Heart left ventricle (tissue), 16 donors: ENCODE results near the gene CEP63. TPM values are rescaled to one million over a fixed set of nuclear protein-coding genes. Genes with fewer than 3 reads are reported as not detected.
A peak's percentile ranks its signal among the peaks of the same experiment; 100 is the strongest.

Source experiments
- ATAC-seq, 4 donors: fragments of 200-7000 bp; cut with Tn5 transposase; one replicate each; pipeline ENCODE4 v1.9.1; 2020 to 2022; ENCODE audit warnings: moderate library complexity in 4 of 4, mild to moderate bottlenecking in 3 of 4, moderate number of reproducible peaks in 1 of 4
- DNase-seq, 5 donors: peaks; one replicate each; pipeline ENCODE4 v3.0.0-alpha.2; 2020
- H3K27ac ChIP-seq, 12 donors: fragments of 200-600 bp; sonication (generic) in 4 of 12; one replicate each; pipeline versions ENCODE4 v1.5.0 to v1.8.0; 2016 to 2022; ENCODE audit warnings: mild to moderate bottlenecking in 2 of 12
- H3K27me3 ChIP-seq, 9 donors: fragments of 200-600 bp; sonication (generic) in 2 of 9; one replicate each; pipeline versions ENCODE4 v1.5.1 to v1.8.0; 2016 to 2022; ENCODE audit warnings: mild to moderate bottlenecking in 3 of 9
- H3K36me3 ChIP-seq, 9 donors: fragments of 200-600 bp; sonication (generic) in 2 of 9; one replicate each; pipeline versions ENCODE4 v1.5.0 to v1.8.0; 2018 to 2022; ENCODE audit warnings: mild to moderate bottlenecking in 2 of 9
- H3K4me1 ChIP-seq, 12 donors: fragments of 200-600 bp; sonication (generic) in 4 of 12; one replicate each; pipeline versions ENCODE4 v1.5.0 to v1.8.0; 2016 to 2022; ENCODE audit warnings: mild to moderate bottlenecking in 3 of 12
- H3K4me3 ChIP-seq, 12 donors: fragments of 200-600 bp; sonication (generic) in 4 of 12; one replicate each; pipeline versions ENCODE4 v1.5.0 to v1.8.0; 2017 to 2022; ENCODE audit warnings: mild to moderate bottlenecking in 9 of 12, moderate library complexity in 4 of 12
- H3K9me3 ChIP-seq, 12 donors: fragments of 200-600 bp; sonication (generic) in 4 of 12; one replicate each; pipeline versions ENCODE4 v1.5.0 to v1.8.0; 2016 to 2022; ENCODE audit warnings: mild to moderate bottlenecking in 1 of 12
- POLR2A ChIP-seq, 2 donors: fragments of 450-650 bp; IDR thresholded peaks; one replicate each; pipeline ENCODE4 v1.6.1; 2017; ENCODE audit warnings: antibody characterized with exemption in 2 of 2, mild to moderate bottlenecking in 2 of 2, moderate library complexity in 2 of 2
- WGBS, 4 donors: extraction: QIAGEN DNeasy Blood & Tissue Kit in 2 of 4; methylation state at CpG; one replicate each; pipeline versions ENCODE4 v1.1.5 to v1.1.7; 2013 to 2018; 5-methylcytosine and 5-hydroxymethylcytosine counted together
- intact Hi-C, 10 donors: fragments of 100-400 bp; cut with DNase I; formaldehyde crosslinking; loops; one replicate each; pipeline versions ENCODE4 v1.11.1 to v1.14.2; 2022
- polyA plus RNA-seq, 2 donors: library from polyadenylated mRNA; stranded (reverse); fragments of 200-250 nt; gene quantifications; one replicate each; pipeline ENCODE4 v1.2.3, GENCODE V29; 2013
- total RNA-seq, 9 donors: library from RNA; depleted of rRNA in 2 of 9; stranded (reverse); fragments of >200 nt in 2 of 9; fragmentation: NEBNext Ultra II Directional in 3 of 9; extraction: Animal tissue kit (Norgen Biotek cat#: 25700) in 3 of 9; gene quantifications; one replicate each; pipeline versions ENCODE4 v1.1.0 to v1.2.4, GENCODE V29; 2016 to 2023
- TF ChIP-seq, protein P1 (sequence below), 12 donors: fragments of 200-600 bp; sonication (generic) in 4 of 12; IDR thresholded peaks; one replicate each; pipeline versions ENCODE4 v1.5.0 to v1.8.0; 2018 to 2022; ENCODE audit warnings: antibody characterized with exemption in 12 of 12, mild to moderate bottlenecking in 5 of 12
- donor health status: ischemic (EF 13 %, LVEDD 7.1; RV severe dilation, severe dysfunction).
- donor health status: healthy with polysubstance abuse.
- donor health status: DM: no; HTN: yes; CAD: no.
- donor health status: DM: no; HTN: no; CAD: no.
- donor health status: ischemic (EF 25% LVEDD 6.9; RV normal size, moderate dysfunction).
- donor health status: ischemic (EF 25% LVEDD 5.7; RV mildly dilated, moderate dysfunction).
- donor health status: healthy.
- donor health status: DM: yes; HTN: yes; CAD: no.
- donor health status: ischemic (EF 35%, LVEDD 5.7; RV mildly dilated, moderate dysfunction).
- donor health status: nonischemic (EF 11% LVEDD 7.7; RV severe dilation, severe dysfunction).
- donor health status: DM: yes; HTN: yes; CAD: no.
- donor health status: PGD.
- donor health status: ischemic (EF 29% LVEDD 5.4; RV normal size, mild dysfunction).
- donor health status: nonischemic (EF 23%, LVEDD 6.1; RV moderate dilation, normal function).

Gene CEP63
- total and polyA plus RNA-seq, 11 donors, result 19.1 to 35.3 (median 29.5) TPM

DNA sequence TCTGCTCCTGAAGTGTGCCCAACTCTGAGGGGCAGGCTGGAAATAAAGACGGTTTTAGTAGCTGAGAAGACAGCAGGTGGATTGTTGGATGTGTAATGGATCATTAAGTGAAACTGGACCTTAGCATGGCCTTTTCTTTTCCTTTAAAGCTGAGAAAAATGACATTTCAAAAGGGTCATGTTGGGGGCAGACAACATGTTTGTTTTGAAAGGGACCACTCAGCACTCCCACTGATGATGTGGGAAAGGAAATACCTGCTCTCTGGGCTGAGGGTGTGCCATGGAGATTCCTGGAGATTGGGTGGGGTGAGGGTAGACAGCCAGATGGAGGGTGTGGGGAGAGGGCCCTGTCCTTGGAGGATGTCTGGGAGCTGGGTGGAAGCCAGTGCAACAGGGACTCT is 38.5 kb upstream of the CEP63 start:
- no peak overlapping the region for H3K27ac ChIP-seq
- no peaks in the 10 kb centered on the region for H3K27me3 ChIP-seq
- TF ChIP-seq, protein P1, sequence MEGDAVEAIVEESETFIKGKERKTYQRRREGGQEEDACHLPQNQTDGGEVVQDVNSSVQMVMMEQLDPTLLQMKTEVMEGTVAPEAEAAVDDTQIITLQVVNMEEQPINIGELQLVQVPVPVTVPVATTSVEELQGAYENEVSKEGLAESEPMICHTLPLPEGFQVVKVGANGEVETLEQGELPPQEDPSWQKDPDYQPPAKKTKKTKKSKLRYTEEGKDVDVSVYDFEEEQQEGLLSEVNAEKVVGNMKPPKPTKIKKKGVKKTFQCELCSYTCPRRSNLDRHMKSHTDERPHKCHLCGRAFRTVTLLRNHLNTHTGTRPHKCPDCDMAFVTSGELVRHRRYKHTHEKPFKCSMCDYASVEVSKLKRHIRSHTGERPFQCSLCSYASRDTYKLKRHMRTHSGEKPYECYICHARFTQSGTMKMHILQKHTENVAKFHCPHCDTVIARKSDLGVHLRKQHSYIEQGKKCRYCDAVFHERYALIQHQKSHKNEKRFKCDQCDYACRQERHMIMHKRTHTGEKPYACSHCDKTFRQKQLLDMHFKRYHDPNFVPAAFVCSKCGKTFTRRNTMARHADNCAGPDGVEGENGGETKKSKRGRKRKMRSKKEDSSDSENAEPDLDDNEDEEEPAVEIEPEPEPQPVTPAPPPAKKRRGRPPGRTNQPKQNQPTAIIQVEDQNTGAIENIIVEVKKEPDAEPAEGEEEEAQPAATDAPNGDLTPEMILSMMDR (IDR thresholded peaks at IDR 0.05), result no peak
- TF ChIP-seq POLR2A (IDR thresholded peaks at IDR 0.05), result no peak
- peaks cover 0 to 13% (median 0%) of the 10 kb centered on the region in 12 donors for H3K9me3 ChIP-seq
- H3K4me1 ChIP-seq, result peaks cover 0 to 32% (median 20%) of the 10 kb centered on the region in 12 donors
- DNase-seq, result no peak
- H3K4me3 ChIP-seq, result no peak overlapping the region
- no peak for ATAC-seq
- intact Hi-C loops, result loop anchor here in 2 of 10 donors (5.0 kb wide), 2 partner anchors 40 to 50 kb away; no protein-coding TSS in a partner anchor
- WGBS, 4 donors, result 57 to 77% (median 67%) methylated on average over 1 of the region's 1 CpG
- H3K36me3 ChIP-seq, result no peaks in the 10 kb centered on the region

DNA sequence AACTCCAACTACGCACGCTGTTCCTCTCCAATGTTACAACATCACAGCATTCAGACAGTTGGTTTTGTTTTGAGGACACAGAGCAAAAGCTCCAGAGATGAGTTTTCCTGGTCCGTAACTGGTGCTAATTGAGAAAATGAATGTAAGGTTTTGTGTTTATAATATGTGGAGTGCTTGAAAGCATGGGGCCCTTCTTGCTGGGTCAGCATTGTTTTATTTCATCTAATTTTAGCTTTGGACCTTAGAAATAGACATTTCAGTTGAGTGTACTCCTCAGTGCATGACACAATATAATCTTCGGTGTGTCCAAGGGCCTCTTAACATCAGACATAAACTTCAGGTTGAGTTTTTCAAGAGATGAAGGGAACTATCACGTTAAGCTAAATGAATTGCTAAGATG is 37.2 kb upstream of the CEP63 start:
- peaks cover 0 to 32% (median 20%) of the 10 kb centered on the region in 12 donors for H3K4me1 ChIP-seq
- no peak overlapping the region for H3K4me3 ChIP-seq
- H3K36me3 ChIP-seq, result no peaks in the 10 kb centered on the region
- TF ChIP-seq, protein P1 (IDR thresholded peaks at IDR 0.05), result no peak
- TF ChIP-seq POLR2A (IDR thresholded peaks at IDR 0.05), result no peak
- H3K9me3 ChIP-seq, result peaks cover 0 to 13% (median 0%) of the 10 kb centered on the region in 12 donors
- H3K27ac ChIP-seq, result no peak overlapping the region
- WGBS, 4 donors, result 94 to 98% (median 97%) methylated on average over 5 of the region's 5 CpGs
- intact Hi-C loops, result loop anchor here in 2 of 10 donors (5.0 kb wide), 2 partner anchors 41 to 51 kb away; no protein-coding TSS in a partner anchor
- H3K27me3 ChIP-seq, result no peaks in the 10 kb centered on the region
- no peak for ATAC-seq
- DNase-seq, result no peak

DNA sequence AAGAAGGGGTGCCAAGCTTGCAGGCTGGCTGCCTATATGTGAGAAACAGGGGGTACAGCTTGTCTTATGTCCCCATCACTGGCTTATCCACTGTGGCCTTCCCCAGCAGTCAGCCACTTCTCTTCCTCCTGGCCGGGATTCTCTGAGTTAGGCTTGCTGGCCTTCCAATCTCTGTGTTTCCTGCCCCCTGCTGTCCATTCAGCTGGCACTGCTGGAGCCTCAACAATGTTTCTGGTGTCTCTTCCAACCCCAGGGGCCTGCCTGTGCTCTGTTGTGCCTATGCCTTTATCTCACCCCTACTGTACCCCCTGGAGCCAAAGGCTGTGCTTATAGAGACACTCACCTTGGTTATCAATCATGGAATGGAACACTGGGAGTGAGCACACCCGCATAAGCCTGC is 36.6 kb upstream of the CEP63 start:
- peaks cover 0 to 13% (median 0%) of the 10 kb centered on the region in 12 donors for H3K9me3 ChIP-seq
- peak in 1 of 5 donors; percentile 29 for DNase-seq
- TF ChIP-seq, protein P1 (IDR thresholded peaks at IDR 0.05), result peak in 9 of 12 donors; percentile 19 to 53 (median 41)
- TF ChIP-seq POLR2A (IDR thresholded peaks at IDR 0.05), result no peak
- peaks cover 0 to 1% (median 0%) of the 10 kb centered on the region in 9 donors for H3K27me3 ChIP-seq
- 17 to 64% (median 57%) methylated on average over 1 to 2 of the region's 2 CpGs for WGBS, 4 donors
- intact Hi-C loops, result loop anchor here in 2 of 10 donors (5.0 kb wide), 2 partner anchors 42 to 52 kb away; no protein-coding TSS in a partner anchor
- H3K27ac ChIP-seq, result no peak overlapping the region
- H3K36me3 ChIP-seq, result no peaks in the 10 kb centered on the region
- ATAC-seq, result peak in 3 of 4 donors; percentile 31 to 73 (median 61)
- H3K4me1 ChIP-seq, result peaks cover 0 to 32% (median 20%) of the 10 kb centered on the region in 12 donors
- H3K4me3 ChIP-seq, result no peak overlapping the region

DNA sequence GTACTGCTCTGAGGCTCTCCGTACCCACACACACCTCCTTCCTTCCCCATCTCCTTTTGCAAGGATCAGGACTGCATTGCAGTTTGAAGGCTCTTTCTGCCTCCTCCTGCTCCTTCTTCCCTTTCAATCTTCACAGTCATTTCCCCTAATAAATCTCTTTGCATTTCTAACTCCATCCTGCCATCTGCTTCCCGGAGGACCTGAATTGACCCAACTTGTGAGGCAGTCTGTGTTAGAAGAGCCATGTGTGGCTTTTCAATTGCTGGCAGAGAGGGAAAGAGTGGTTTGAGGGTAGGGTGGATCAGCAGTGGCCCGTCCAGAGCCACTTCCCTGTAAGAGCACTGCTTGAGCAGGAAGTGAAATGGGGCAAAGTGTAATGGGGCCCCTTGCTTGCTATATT is 35.9 kb upstream of the CEP63 start:
- no peak overlapping the region for H3K27ac ChIP-seq
- TF ChIP-seq, protein P1 (IDR thresholded peaks at IDR 0.05), result no peak
- no peak for TF ChIP-seq POLR2A (IDR thresholded peaks at IDR 0.05)
- peaks cover 0 to 32% (median 20%) of the 10 kb centered on the region in 12 donors for H3K4me1 ChIP-seq
- ATAC-seq (no peak), DNase-seq (no peak)
- no peak overlapping the region for H3K4me3 ChIP-seq
- H3K36me3 ChIP-seq, result no peaks in the 10 kb centered on the region
- 82 to 90% (median 86%) methylated on average over 3 of the region's 3 CpGs for WGBS, 4 donors
- H3K27me3 ChIP-seq, result peaks cover 0 to 4% (median 0%) of the 10 kb centered on the region in 9 donors
- peaks cover 0 to 10% (median 0%) of the 10 kb centered on the region in 12 donors for H3K9me3 ChIP-seq
- intact Hi-C loops, result loop anchor here in 3 of 10 donors (5.0 kb wide), 2 partner anchors 43 to 53 kb away; no protein-coding TSS in a partner anchor
